ENCODE data around the gene DCXR.

DCXR gene

DNA sequence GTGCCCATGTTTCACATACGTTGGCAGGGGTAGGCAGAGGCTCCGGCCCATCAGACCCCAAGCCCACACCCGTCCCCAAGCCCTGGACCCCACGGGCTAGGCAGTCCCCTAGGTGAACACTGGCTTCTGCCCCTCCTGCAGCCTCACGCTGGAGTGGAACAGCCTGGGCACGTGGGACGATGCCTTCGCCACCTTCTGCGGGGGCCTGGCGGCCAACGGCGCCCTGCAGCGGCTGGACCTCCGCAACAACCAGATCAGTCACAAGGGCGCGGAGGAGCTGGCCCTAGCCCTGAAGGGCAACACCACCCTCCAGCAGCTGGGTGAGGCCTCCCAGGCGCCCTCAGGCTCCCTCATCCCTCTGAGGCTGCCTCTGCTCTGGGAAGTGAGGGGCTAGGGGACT, 12.6 kb downstream of the DCXR start:
- POLR2A ChIA-PET = interaction anchor here (1.1 kb wide), 1 partner anchor 196 kb away, joined by 3 read pairs; no protein-coding TSS in a partner anchor

DNA sequence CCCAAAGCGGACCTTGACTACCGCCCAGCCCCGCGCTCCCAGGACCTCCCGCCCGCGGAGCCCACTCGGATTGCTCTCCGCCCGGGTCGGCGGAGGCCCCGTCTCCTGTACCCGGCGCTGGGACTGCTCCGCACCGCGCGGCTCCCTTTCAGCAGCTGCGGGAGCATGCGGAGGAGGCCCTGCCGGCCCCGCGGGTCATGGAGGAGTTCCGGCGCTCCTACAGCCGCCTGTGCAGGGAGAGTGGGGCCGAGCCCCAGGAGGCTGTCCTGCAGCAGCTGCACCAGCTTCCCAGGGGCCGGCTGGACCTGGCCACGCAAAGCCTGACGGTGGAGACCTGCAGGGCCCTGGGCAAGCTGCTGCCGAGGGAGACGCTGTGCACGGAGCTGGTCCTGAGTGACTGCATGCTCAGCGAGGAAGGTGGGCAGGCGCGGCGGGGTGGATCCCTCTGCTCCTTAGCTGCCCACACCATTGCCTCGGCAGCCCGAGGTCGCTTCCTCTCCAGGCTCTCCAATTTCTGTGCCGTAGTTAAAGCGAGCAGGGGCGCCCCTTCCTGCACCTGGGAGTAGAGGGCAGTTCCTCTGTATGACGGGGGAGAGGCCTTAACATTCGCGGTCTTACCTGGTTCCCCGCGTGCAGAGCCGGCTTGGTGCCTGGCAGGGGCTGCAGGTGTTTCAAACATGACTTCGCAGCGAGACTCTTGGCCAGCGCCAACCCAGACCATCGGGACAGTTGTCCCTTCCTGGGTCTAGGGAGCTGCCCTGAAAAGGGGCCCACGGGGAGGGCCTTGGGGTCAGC, 13.9 kb downstream of the DCXR start:
- Histone ChIP-seq H3K4me1 (ENCODE audit: control insufficient read depth, insufficient read depth, low read length) (peaks cover 11% of the 10 kb centered on the region), H3K9me3 (ENCODE audit: control insufficient read depth, insufficient read depth, low read depth, low read length) (no peaks in the 10 kb centered on the region), H3K36me3 (ENCODE audit: control insufficient read depth in 2 of 2, insufficient read depth in 1 of 2, low read length in 2 of 2) (peaks cover 0 to 54% of the 10 kb centered on the region in 2 experiments; a peak in 2 of 3 replicates), H3K4me3 (ENCODE audit: low read depth, low read length) (peak overlapping the region; percentile 78), H3K27ac (ENCODE audit: extremely low read depth, low read depth, low read length) (peak overlapping the region; percentile 94)
- CTCF ChIA-PET = interaction anchor here (0.6 to 7.6 kb wide), 6 partner anchors 14 to 1053 kb away, joined by 3 to 105 read pairs (median 4); partner anchors contain the start of genes DCXR and NOTUM
- POLR2A ChIA-PET = interaction anchor here (0.7 to 5.1 kb wide), 22 partner anchors 7 to 321 kb away, joined by 3 to 61 read pairs (median 6); partner anchors contain the start of genes DCXR, FASN, MRPL12 and NPB
- TF ChIP-seq SCRT1 (tag by site-specific recombination; IDR thresholded peaks at IDR 0.05; ENCODE audit: borderline replicate concordance) = no peak
- TF ChIP-seq, protein P1, sequence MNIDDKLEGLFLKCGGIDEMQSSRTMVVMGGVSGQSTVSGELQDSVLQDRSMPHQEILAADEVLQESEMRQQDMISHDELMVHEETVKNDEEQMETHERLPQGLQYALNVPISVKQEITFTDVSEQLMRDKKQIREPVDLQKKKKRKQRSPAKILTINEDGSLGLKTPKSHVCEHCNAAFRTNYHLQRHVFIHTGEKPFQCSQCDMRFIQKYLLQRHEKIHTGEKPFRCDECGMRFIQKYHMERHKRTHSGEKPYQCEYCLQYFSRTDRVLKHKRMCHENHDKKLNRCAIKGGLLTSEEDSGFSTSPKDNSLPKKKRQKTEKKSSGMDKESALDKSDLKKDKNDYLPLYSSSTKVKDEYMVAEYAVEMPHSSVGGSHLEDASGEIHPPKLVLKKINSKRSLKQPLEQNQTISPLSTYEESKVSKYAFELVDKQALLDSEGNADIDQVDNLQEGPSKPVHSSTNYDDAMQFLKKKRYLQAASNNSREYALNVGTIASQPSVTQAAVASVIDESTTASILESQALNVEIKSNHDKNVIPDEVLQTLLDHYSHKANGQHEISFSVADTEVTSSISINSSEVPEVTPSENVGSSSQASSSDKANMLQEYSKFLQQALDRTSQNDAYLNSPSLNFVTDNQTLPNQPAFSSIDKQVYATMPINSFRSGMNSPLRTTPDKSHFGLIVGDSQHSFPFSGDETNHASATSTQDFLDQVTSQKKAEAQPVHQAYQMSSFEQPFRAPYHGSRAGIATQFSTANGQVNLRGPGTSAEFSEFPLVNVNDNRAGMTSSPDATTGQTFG (tag by site-specific recombination; IDR thresholded peaks at IDR 0.05; ENCODE audit: borderline replicate concordance) = no peak
- peak; percentile 100 for TF ChIP-seq ZNF335 (tag by site-specific recombination; conservative IDR thresholded peaks at IDR 0.05)
- no peak for TF ChIP-seq ZNF19 (tag by site-specific recombination; IDR thresholded peaks at IDR 0.05; ENCODE audit: low read depth)
- TF ChIP-seq HOXC10 (CRISPR knock-in tag; IDR thresholded peaks at IDR 0.05) = peak; percentile 92; the same call in 1 of the 2 replicates
- TF ChIP-seq MZF1 (tag by site-specific recombination; IDR thresholded peaks at IDR 0.05; ENCODE audit: borderline replicate concordance) = no peak
- peak; percentile 58 for TF ChIP-seq ZBTB17 (tag by site-specific recombination; IDR thresholded peaks at IDR 0.05)
- TF ChIP-seq ZNF701 (tag by site-specific recombination; IDR thresholded peaks at IDR 0.05) = no peak
- TF ChIP-seq, protein P2, sequence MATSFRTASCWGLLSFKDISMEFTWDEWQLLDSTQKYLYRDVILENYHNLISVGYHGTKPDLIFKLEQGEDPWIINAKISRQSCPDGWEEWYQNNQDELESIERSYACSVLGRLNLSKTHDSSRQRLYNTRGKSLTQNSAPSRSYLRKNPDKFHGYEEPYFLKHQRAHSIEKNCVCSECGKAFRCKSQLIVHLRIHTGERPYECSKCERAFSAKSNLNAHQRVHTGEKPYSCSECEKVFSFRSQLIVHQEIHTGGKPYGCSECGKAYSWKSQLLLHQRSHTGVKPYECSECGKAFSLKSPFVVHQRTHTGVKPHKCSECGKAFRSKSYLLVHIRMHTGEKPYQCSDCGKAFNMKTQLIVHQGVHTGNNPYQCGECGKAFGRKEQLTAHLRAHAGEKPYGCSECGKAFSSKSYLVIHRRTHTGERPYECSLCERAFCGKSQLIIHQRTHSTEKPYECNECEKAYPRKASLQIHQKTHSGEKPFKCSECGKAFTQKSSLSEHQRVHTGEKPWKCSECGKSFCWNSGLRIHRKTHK (tag by site-specific recombination; IDR thresholded peaks at IDR 0.05) = no peak
- TF ChIP-seq EGR2 (tag by site-specific recombination; IDR thresholded peaks at IDR 0.05; ENCODE audit: low read depth) = peak; percentile 60
- TF ChIP-seq GLIS1 (tag by site-specific recombination; IDR thresholded peaks at IDR 0.05) = peak; percentile 7
- no peak for TF ChIP-seq ZNF354C (tag by site-specific recombination; IDR thresholded peaks at IDR 0.05; ENCODE audit: borderline replicate concordance, low read depth)
- no peak for TF ChIP-seq ZNF623 (tag by site-specific recombination; IDR thresholded peaks at IDR 0.05)
- TF ChIP-seq ZFHX2 (tag by site-specific recombination; conservative IDR thresholded peaks at IDR 0.05) = peak; percentile 65
- TF ChIP-seq BCL11A (tag by site-specific recombination; IDR thresholded peaks at IDR 0.05; ENCODE audit: low read depth) = no peak
- no peak for TF ChIP-seq ZFP37 (tag by site-specific recombination; IDR thresholded peaks at IDR 0.05)
- no peak for TF ChIP-seq ZNF248 (tag by site-specific recombination; IDR thresholded peaks at IDR 0.05)
- TF ChIP-seq, protein P3, sequence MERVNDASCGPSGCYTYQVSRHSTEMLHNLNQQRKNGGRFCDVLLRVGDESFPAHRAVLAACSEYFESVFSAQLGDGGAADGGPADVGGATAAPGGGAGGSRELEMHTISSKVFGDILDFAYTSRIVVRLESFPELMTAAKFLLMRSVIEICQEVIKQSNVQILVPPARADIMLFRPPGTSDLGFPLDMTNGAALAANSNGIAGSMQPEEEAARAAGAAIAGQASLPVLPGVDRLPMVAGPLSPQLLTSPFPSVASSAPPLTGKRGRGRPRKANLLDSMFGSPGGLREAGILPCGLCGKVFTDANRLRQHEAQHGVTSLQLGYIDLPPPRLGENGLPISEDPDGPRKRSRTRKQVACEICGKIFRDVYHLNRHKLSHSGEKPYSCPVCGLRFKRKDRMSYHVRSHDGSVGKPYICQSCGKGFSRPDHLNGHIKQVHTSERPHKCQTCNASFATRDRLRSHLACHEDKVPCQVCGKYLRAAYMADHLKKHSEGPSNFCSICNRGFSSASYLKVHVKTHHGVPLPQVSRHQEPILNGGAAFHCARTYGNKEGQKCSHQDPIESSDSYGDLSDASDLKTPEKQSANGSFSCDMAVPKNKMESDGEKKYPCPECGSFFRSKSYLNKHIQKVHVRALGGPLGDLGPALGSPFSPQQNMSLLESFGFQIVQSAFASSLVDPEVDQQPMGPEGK (tag by site-specific recombination; IDR thresholded peaks at IDR 0.05) = peak; percentile 59; the same call in 1 of the 2 replicates
- TF ChIP-seq ZNF544 (tag by site-specific recombination; IDR thresholded peaks at IDR 0.05) = no peak
- 0 out of 2 replicates have a peak, but pooled peaks have one; percentile 30 for TF ChIP-seq ZBTB8A (tag by site-specific recombination; IDR thresholded peaks at IDR 0.05)
- no peak for TF ChIP-seq KLF1 (tag by site-specific recombination; IDR thresholded peaks at IDR 0.05)
- no peak; the same call in 1 of the 2 replicates for TF ChIP-seq KLF7 (tag by site-specific recombination; IDR thresholded peaks at IDR 0.05; ENCODE audit: borderline replicate concordance)
- no peak for TF ChIP-seq ZNF138 (tag by site-specific recombination; IDR thresholded peaks at IDR 0.05; ENCODE audit: borderline replicate concordance)
- no peak for TF ChIP-seq ZNF433 (tag by site-specific recombination; IDR thresholded peaks at IDR 0.05; ENCODE audit: low read depth)
- no peak for TF ChIP-seq ZNF16 (tag by site-specific recombination; IDR thresholded peaks at IDR 0.05; ENCODE audit: low read depth)

More for the DNA sequence above, 12.6 kb downstream of the DCXR start:
- no peaks in the 10 kb centered on the region for H3K9me3 ChIP-seq (ENCODE audit: control insufficient read depth, insufficient read depth, low read depth, low read length)
- no peak overlapping the region for H3K27ac ChIP-seq (ENCODE audit: extremely low read depth, low read depth, low read length)
- peaks cover 0 to 57% of the 10 kb centered on the region in 2 experiments; a peak in 2 of 3 replicates for H3K36me3 ChIP-seq (ENCODE audit: control insufficient read depth in 2 of 2, insufficient read depth in 1 of 2, low read length in 2 of 2)
- CTCF ChIA-PET = interaction anchor here (0.6 to 1.2 kb wide), 3 partner anchors 65 to 129 kb away, joined by 3 to 6 read pairs (median 4); no protein-coding TSS in a partner anchor
- H3K4me1 ChIP-seq (ENCODE audit: control insufficient read depth, insufficient read depth, low read length) = peaks cover 11% of the 10 kb centered on the region
- no peak overlapping the region for H3K4me3 ChIP-seq (ENCODE audit: low read depth, low read length)
- TF ChIP-seq BCL11B (tag by site-specific recombination; IDR thresholded peaks at IDR 0.05; ENCODE audit: low read depth) (no peak), GLIS2 (tag by site-specific recombination; IDR thresholded peaks at IDR 0.05) (0 out of 2 replicates have a peak, but pooled peaks have one; percentile 8)
- TF ChIP-seq, protein P4, sequence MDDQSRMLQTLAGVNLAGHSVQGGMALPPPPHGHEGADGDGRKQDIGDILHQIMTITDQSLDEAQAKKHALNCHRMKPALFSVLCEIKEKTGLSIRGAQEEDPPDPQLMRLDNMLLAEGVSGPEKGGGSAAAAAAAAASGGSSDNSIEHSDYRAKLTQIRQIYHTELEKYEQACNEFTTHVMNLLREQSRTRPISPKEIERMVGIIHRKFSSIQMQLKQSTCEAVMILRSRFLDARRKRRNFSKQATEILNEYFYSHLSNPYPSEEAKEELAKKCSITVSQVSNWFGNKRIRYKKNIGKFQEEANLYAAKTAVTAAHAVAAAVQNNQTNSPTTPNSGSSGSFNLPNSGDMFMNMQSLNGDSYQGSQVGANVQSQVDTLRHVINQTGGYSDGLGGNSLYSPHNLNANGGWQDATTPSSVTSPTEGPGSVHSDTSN (CRISPR knock-in tag; IDR thresholded peaks at IDR 0.05) = peak; percentile 11; the same call in 1 of the 2 replicates
